H1 (cell line): ENCODE data around the gene HSD17B3.
"Not testable (repeated sequence)": the region's sequence is repeated elsewhere in the genome, so short reads cannot be mapped to it uniquely, and the experiment has no call there.

Experiments
- CTCF ChIP-seq, 3 experiments: IDR thresholded peaks; 1 replicate in 2 of 3; 2 replicates in 1 of 3; pipeline versions ENCODE4 v1.5.1 to v1.6.1; 2011; ENCODE audit warnings: low read length in 3 of 3, mild to moderate bottlenecking in 3 of 3, inconsistent platforms in 2 of 3, low read depth in 1 of 3, moderate library complexity in 1 of 3; ENCODE audit not compliant: insufficient read depth in 1 of 3; ENCODE audit errors: control extremely low read depth in 1 of 3
- EP300 ChIP-seq, 2 experiments: IDR thresholded peaks; 1 replicate in 1 of 2; 2 replicates in 1 of 2; pipeline ENCODE4 v1.6.1; 2011 to 2012; ENCODE audit warnings: low read depth in 2 of 2, low read length in 2 of 2, mild to moderate bottlenecking in 2 of 2, borderline replicate concordance in 1 of 2, inconsistent platforms in 1 of 2, moderate library complexity in 1 of 2
- KDM1A ChIP-seq: fragments of 200-600, 300-600 bp; sonication (generic); IDR thresholded peaks from 2 replicates; pipeline ENCODE4 v1.7.1; 2016; ENCODE audit warnings: mild to moderate bottlenecking, low read length, borderline replicate concordance
- MAX ChIP-seq: IDR thresholded peaks from 2 replicates; pipeline ENCODE4 v1.6.1; 2012; ENCODE audit warnings: inconsistent platforms
- POLR2A ChIP-seq, 2 experiments: IDR thresholded peaks; 1 replicate in 1 of 2; 2 replicates in 1 of 2; pipeline ENCODE4 v1.6.1; 2011; ENCODE audit warnings: low read depth in 2 of 2, low read length in 2 of 2, mild to moderate bottlenecking in 2 of 2; ENCODE audit errors: control extremely low read depth in 1 of 2
- SIN3A ChIP-seq, 2 experiments: IDR thresholded peaks in 1 of 2; conservative IDR thresholded peaks in 1 of 2; 2 replicates each; pipeline ENCODE4 v1.6.1; 2011 to 2012; ENCODE audit warnings: low read length in 2 of 2, improper control_type of control experiment in 1 of 2, low read depth in 1 of 2, mild to moderate bottlenecking in 1 of 2
- SIRT6 ChIP-seq: IDR thresholded peaks from one replicate; pipeline ENCODE4 v1.7.1; 2012; ENCODE audit warnings: low read length, inconsistent platforms
- SP2 ChIP-seq: IDR thresholded peaks from 2 replicates; pipeline ENCODE4 v1.6.1; 2012; ENCODE audit warnings: mild to moderate bottlenecking, low read length, inconsistent platforms
- SP4 ChIP-seq: IDR thresholded peaks from 2 replicates; pipeline ENCODE4 v1.6.1; 2012; ENCODE audit warnings: low read length, inconsistent platforms
- TEAD4 ChIP-seq: IDR thresholded peaks from 2 replicates; pipeline ENCODE4 v1.6.1; 2012; ENCODE audit warnings: low read depth, low read length, inconsistent platforms, mixed read lengths
- USF2 ChIP-seq: IDR thresholded peaks from 2 replicates; pipeline ENCODE4 v1.6.1; 2011; ENCODE audit warnings: low read length, improper control_type of control experiment

- not testable (repeated sequence) for TF ChIP-seq MAX; SIRT6; USF2; SP2; TEAD4; EP300 (IDR thresholded peaks at IDR 0.05; ENCODE audit: borderline replicate concordance in 1 of 2, low read depth in 2 of 2, low read length in 2 of 2); CTCF (IDR thresholded peaks at IDR 0.05; ENCODE audit: control extremely low read depth in 1 of 3, insufficient read depth in 1 of 3, low read depth in 1 of 3, low read length in 3 of 3); SIN3A (conservative IDR thresholded peaks at IDR 0.05 in 1 of 2, IDR thresholded peaks at IDR 0.05 in 1 of 2; ENCODE audit: low read depth in 1 of 2, low read length in 2 of 2); SP4; POLR2A (IDR thresholded peaks at IDR 0.05; ENCODE audit: control extremely low read depth in 1 of 2, low read depth in 2 of 2, low read length in 2 of 2)
- peak; percentile 79; the same call in 1 of the 2 replicates for TF ChIP-seq KDM1A
Observed at GRCh38 chr9:96322210-96322609, 20.2 kb upstream of the HSD17B3 start.
